ENCODE results near the gene TOX2.

GRCh38 chr20:44080064-44080463 lies 165.4 kb downstream of the TOX2 start:
- no peak for TF ChIP-seq EP300 (IDR thresholded peaks at IDR 0.05)
- TF ChIP-seq, protein P1, sequence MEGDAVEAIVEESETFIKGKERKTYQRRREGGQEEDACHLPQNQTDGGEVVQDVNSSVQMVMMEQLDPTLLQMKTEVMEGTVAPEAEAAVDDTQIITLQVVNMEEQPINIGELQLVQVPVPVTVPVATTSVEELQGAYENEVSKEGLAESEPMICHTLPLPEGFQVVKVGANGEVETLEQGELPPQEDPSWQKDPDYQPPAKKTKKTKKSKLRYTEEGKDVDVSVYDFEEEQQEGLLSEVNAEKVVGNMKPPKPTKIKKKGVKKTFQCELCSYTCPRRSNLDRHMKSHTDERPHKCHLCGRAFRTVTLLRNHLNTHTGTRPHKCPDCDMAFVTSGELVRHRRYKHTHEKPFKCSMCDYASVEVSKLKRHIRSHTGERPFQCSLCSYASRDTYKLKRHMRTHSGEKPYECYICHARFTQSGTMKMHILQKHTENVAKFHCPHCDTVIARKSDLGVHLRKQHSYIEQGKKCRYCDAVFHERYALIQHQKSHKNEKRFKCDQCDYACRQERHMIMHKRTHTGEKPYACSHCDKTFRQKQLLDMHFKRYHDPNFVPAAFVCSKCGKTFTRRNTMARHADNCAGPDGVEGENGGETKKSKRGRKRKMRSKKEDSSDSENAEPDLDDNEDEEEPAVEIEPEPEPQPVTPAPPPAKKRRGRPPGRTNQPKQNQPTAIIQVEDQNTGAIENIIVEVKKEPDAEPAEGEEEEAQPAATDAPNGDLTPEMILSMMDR (IDR thresholded peaks at IDR 0.05) = no peak
- TF ChIP-seq POLR2A (IDR thresholded peaks at IDR 0.05) = no peak

All from ovary (tissue), 3 donors.